ENCODE data around the gene ADCYAP1R1.

The ADCYAP1R1 gene

GRCh38 chr7:31087351-31087750 lies 35.2 kb downstream of the ADCYAP1R1 start:
- Histone ChIP-seq H3K27me3 (ENCODE audit: insufficient read depth, low read depth) (no peaks in the 10 kb centered on the region), H3K4me2 (no peak overlapping the region), H2AFZ (ENCODE audit: low read depth) (no peak overlapping the region), H3K79me2 (ENCODE audit: insufficient read depth, low read depth) (no peaks in the 10 kb centered on the region), H3K36me3 (ENCODE audit: insufficient read depth) (no peaks in the 10 kb centered on the region), H3K27ac (no peak overlapping the region), H3K9ac (no peak overlapping the region), H4K20me1 (ENCODE audit: insufficient read depth) (no peaks in the 10 kb centered on the region), H3K4me3 (IDR thresholded peaks at IDR 0.05; ENCODE audit: insufficient read depth, low read depth, low read length) (no peak overlapping the region), H3K4me1 (ENCODE audit: low read depth, poor library complexity, severe bottlenecking) (no peaks in the 10 kb centered on the region)
- no peak for TF ChIP-seq CTCF (conservative IDR thresholded peaks at IDR 0.05; ENCODE audit: low read depth, low read length)

GRCh38 chr7:31091924-31092434 lies 39.9 kb downstream of the ADCYAP1R1 start:
- Histone ChIP-seq H3K79me2 (ENCODE audit: insufficient read depth, low read depth) (no peaks in the 10 kb centered on the region), H2AFZ (ENCODE audit: low read depth) (no peak overlapping the region), H3K4me1 (ENCODE audit: low read depth, poor library complexity, severe bottlenecking) (no peaks in the 10 kb centered on the region), H3K4me3 (IDR thresholded peaks at IDR 0.05; ENCODE audit: insufficient read depth, low read depth, low read length) (no peak overlapping the region), H3K27me3 (ENCODE audit: insufficient read depth, low read depth) (no peaks in the 10 kb centered on the region), H3K36me3 (ENCODE audit: insufficient read depth) (no peaks in the 10 kb centered on the region), H3K27ac (no peak overlapping the region), H3K4me2 (no peak overlapping the region), H4K20me1 (ENCODE audit: insufficient read depth) (no peaks in the 10 kb centered on the region), H3K9ac (no peak overlapping the region)
- no peak for TF ChIP-seq CTCF (conservative IDR thresholded peaks at IDR 0.05; ENCODE audit: low read depth, low read length)

DNA sequence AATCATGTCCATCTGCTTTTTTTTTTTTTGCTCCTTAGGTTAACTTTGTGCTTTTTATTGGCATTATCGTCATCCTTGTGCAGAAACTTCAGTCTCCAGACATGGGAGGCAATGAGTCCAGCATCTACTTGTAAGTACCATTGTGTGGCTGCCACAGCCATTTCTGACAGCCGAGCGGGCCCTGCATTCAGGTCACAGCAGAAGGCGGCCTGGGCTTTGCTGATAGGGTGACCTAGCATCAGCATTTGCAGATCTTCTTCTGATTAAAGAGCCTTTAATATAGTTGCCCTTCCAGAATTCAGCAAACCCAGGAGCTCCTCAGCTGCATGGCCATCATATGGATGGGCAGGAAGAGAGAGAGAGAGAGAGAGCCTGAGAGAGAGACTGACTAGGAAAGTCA lies 40.5 kb downstream of the ADCYAP1R1 start:
- Histone ChIP-seq H3K9ac (no peak overlapping the region), H2AFZ (ENCODE audit: low read depth) (no peak overlapping the region), H3K4me3 (IDR thresholded peaks at IDR 0.05; ENCODE audit: insufficient read depth, low read depth, low read length) (no peak overlapping the region), H3K27ac (no peak overlapping the region), H3K79me2 (ENCODE audit: insufficient read depth, low read depth) (no peaks in the 10 kb centered on the region), H4K20me1 (ENCODE audit: insufficient read depth) (no peaks in the 10 kb centered on the region), H3K27me3 (ENCODE audit: insufficient read depth, low read depth) (no peaks in the 10 kb centered on the region), H3K4me1 (ENCODE audit: low read depth, poor library complexity, severe bottlenecking) (no peaks in the 10 kb centered on the region), H3K4me2 (no peak overlapping the region), H3K36me3 (ENCODE audit: insufficient read depth) (no peaks in the 10 kb centered on the region)
- TF ChIP-seq CTCF (conservative IDR thresholded peaks at IDR 0.05; ENCODE audit: low read depth, low read length): no peak

DNA sequence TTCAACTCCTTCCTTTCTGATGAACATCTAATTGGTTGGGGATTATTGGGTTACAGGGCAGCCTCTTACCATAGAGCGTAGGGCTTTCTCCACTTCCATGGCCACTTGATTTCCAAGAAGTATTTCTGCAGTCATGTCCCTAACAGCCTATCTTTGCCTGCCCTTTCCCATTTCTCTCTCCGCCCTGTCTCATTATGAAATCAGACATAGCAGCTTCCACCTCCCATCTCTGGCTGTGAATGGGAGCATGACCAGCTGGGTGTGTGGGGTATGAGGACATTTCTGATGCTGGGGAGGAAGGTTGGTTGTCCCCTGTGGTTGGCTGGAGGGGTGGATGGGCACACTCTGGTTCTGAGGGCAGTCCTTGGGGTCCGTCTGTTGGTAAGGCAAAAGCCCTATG lies 41.2 kb downstream of the ADCYAP1R1 start:
- Histone ChIP-seq H3K27ac (no peak overlapping the region), H3K4me2 (no peak overlapping the region), H3K9ac (no peak overlapping the region)

More for the DNA sequence above, 41.2 kb downstream of the ADCYAP1R1 start:
- H3K27me3 ChIP-seq (ENCODE audit: insufficient read depth, low read depth): no peaks in the 10 kb centered on the region
- no peak overlapping the region for H2AFZ ChIP-seq (ENCODE audit: low read depth)
- TF ChIP-seq CTCF (conservative IDR thresholded peaks at IDR 0.05; ENCODE audit: low read depth, low read length): no peak
- no peak overlapping the region for H3K4me3 ChIP-seq (IDR thresholded peaks at IDR 0.05; ENCODE audit: insufficient read depth, low read depth, low read length)
- H3K36me3 ChIP-seq (ENCODE audit: insufficient read depth): no peaks in the 10 kb centered on the region
- no peaks in the 10 kb centered on the region for H3K4me1 ChIP-seq (ENCODE audit: low read depth, poor library complexity, severe bottlenecking)
- no peaks in the 10 kb centered on the region for H3K79me2 ChIP-seq (ENCODE audit: insufficient read depth, low read depth)
- no peaks in the 10 kb centered on the region for H4K20me1 ChIP-seq (ENCODE audit: insufficient read depth)
